Vagina (tissue), 2 donors: ENCODE measurements around the gene COL6A3. TPM values are rescaled to one million over a fixed set of nuclear protein-coding genes. Genes with fewer than 3 reads are reported as not detected.

Experiments used
- DNase-seq, 2 donors: peaks; one replicate each; pipeline ENCODE4 v3.0.0-alpha.2; 2017; ENCODE audit errors: extremely low spot score in 2 of 2
- H3K27ac ChIP-seq: fragments of 200-600 bp; sonication (generic); one replicate; pipeline ENCODE4 v1.5.1; 2019
- H3K27me3 ChIP-seq: fragments of 200-600 bp; sonication (generic); one replicate; pipeline ENCODE4 v1.5.1; 2019
- H3K36me3 ChIP-seq, 2 donors: fragments of 200-600 bp; sonication (generic); one replicate each; pipeline ENCODE4 v1.5.1; 2017 to 2019
- H3K4me1 ChIP-seq: fragments of 200-600 bp; sonication (generic); one replicate; pipeline ENCODE4 v1.5.1; 2019
- H3K4me3 ChIP-seq, 2 donors: fragments of 200-600 bp; sonication (generic); 1 replicate in 1 of 2; 2 replicates in 1 of 2; pipeline ENCODE4 v1.5.1; 2016 to 2019
- H3K9me3 ChIP-seq: fragments of 200-600 bp; sonication (generic); one replicate; pipeline ENCODE4 v1.5.1; 2019
- POLR2A ChIP-seq, 2 donors: fragments of 450-650 bp; IDR thresholded peaks; one replicate each; pipeline ENCODE4 v1.6.1; 2017; ENCODE audit warnings: antibody characterized with exemption in 2 of 2, mild to moderate bottlenecking in 2 of 2, moderate library complexity in 2 of 2
- POLR2AphosphoS5 ChIP-seq, 2 donors: sonication (generic); formaldehyde crosslinking; IDR thresholded peaks; one replicate each; pipeline ENCODE4 v1.9.0; 2017; ENCODE audit warnings: antibody characterized with exemption in 2 of 2, mild to moderate bottlenecking in 2 of 2, low read depth in 1 of 2; ENCODE audit not compliant: insufficient read depth in 1 of 2
- intact Hi-C: fragments of 100-400 bp; cut with DNase I; formaldehyde crosslinking; loops from one replicate; pipeline ENCODE4 v1.15.1; 2023
- total RNA-seq: library from RNA; depleted of rRNA; stranded (reverse); fragments of >200 nt; gene quantifications from one replicate; pipeline ENCODE4 v1.2.3, GENCODE V29; 2016
- TF ChIP-seq, protein P1 (sequence below), 3 experiments: fragments of 450-650 bp in 2 of 3; fragments of 200-600 bp in 1 of 3; sonication (generic) in 1 of 3; IDR thresholded peaks; one replicate each; pipeline ENCODE4 v1.5.1; 2017 to 2019; ENCODE audit warnings: antibody characterized with exemption in 3 of 3, mild to moderate bottlenecking in 2 of 3, moderate library complexity in 2 of 3

COL6A3 gene
- total RNA-seq, 1 donor from 2014 or later: 315 TPM

DNA sequence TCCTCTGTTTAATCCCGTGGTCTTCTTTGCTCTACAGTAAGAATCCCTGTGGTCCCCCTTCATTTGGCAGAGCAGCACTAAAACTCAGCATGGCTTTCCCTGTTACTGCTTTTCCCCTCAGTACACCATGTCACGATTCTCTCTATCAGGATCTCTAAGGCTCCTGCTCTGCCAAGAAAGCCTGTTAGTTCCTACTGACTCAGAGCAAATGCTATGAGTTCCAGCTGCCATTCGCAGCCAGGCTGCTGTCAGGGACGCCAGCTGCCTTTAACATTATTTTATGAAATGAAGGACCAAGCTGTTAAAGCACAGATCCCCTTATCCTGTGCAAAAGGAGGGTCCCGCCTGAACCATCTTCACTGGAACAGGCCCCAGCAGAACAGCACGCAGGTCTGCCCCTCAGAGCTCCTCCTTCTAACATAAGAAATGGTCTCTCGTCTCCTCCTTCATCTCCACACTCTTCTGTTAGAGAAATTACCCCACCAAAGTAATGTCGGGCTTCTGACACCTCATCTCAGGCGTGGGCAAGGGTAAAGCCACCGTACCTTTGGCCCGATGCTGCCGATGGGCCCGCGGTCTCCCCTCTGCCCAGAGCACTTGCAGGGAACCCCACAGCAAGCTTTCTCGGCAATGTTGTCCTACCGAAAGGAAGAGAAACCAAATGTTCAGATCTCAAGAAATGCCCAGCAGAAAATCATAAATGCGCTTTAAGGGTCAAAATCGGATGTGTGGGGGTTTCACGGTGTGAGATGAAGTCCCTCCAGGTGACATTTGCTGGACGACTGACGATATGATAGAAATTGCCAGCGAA, 52.6 kb downstream of the COL6A3 start:
- Histone ChIP-seq H3K36me3 (peaks cover 0 to 63% of the 10 kb centered on the region in 2 donors), H3K4me1 (peaks cover 51% of the 10 kb centered on the region), H3K27ac (peak overlapping the region; percentile 64)

DNA sequence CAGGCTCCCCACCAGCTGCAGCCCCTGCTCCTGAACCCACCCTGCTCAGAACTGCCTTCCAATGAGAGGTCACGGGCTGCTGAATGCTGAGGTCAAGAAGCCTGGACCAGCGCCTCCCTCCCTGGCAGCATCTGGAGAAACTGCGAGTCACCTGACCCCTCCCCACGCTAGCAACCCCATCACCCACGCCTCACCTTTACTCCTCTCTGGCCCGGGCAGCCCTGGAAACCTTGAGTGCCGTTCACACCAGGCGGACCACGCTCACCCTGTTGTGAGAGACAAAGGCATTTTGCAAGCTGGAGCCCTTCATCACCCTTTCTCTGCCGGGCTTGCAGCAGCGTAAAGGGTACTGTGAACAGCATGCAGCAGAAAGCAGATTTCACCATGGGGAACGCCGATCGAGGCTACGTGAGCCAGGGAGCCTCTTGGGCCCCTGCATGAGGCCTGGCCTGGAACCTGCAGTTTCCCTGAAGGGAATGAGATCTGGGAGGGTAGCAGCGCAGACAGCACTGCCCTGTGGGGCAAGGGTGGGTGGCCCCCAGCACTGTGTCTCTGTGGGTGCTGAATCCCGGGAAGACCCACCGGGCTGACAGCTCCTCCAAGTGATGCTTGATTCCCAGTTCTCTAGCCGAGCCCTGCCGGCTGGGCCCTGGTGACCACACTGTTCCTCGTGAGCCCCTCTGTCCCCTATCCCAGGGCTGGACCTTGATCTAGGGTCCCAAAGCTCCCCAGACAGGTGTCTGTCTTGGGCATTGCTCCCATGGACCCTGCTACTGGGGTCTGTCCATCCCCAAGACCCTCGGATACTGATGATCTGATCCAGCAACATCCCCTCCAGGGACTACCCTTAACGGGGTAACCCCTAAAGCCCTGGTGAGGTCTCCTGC, 53.8 kb downstream of the COL6A3 start:
- Histone ChIP-seq H3K36me3 (peaks cover 0 to 57% of the 10 kb centered on the region in 2 donors), H3K9me3 (no peaks in the 10 kb centered on the region), H3K4me3 (no peak overlapping the region), H3K27me3 (no peaks in the 10 kb centered on the region), H3K27ac (peak overlapping the region; percentile 64), H3K4me1 (peaks cover 63% of the 10 kb centered on the region)
- intact Hi-C loops: no loop called here
- TF ChIP-seq POLR2AphosphoS5 (IDR thresholded peaks at IDR 0.05; ENCODE audit: insufficient read depth in 1 of 2, low read depth in 1 of 2) (peak in 1 of 2 donors; percentile 24), POLR2A (IDR thresholded peaks at IDR 0.05) (no peak)
- DNase-seq: no peak

More for the DNA sequence above, 52.6 kb downstream of the COL6A3 start:
- DNase-seq: no peak
- TF ChIP-seq, protein P1, sequence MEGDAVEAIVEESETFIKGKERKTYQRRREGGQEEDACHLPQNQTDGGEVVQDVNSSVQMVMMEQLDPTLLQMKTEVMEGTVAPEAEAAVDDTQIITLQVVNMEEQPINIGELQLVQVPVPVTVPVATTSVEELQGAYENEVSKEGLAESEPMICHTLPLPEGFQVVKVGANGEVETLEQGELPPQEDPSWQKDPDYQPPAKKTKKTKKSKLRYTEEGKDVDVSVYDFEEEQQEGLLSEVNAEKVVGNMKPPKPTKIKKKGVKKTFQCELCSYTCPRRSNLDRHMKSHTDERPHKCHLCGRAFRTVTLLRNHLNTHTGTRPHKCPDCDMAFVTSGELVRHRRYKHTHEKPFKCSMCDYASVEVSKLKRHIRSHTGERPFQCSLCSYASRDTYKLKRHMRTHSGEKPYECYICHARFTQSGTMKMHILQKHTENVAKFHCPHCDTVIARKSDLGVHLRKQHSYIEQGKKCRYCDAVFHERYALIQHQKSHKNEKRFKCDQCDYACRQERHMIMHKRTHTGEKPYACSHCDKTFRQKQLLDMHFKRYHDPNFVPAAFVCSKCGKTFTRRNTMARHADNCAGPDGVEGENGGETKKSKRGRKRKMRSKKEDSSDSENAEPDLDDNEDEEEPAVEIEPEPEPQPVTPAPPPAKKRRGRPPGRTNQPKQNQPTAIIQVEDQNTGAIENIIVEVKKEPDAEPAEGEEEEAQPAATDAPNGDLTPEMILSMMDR (IDR thresholded peaks at IDR 0.05): no peak
- no peak for TF ChIP-seq POLR2AphosphoS5 (IDR thresholded peaks at IDR 0.05; ENCODE audit: insufficient read depth in 1 of 2, low read depth in 1 of 2)
- TF ChIP-seq POLR2A (IDR thresholded peaks at IDR 0.05): no peak
- intact Hi-C loops: no loop called here
- Histone ChIP-seq H3K4me3 (no peak overlapping the region), H3K9me3 (no peaks in the 10 kb centered on the region), H3K27me3 (no peaks in the 10 kb centered on the region)

DNA sequence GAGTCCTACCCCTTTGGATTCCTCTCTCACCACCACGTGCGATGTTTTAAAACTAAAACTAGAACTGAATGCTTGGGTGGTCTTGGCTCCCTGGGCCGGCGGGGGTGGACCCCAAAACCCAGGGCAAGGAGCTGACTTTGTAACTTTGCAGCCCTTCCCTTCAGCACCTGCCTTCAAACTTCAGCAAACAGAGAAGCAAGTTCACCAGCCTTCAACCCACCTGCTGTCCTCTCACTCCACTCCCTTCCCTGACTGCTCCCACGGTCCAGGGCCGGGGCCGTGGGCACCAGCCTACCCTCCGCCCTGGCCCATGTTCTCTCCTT, 54.5 kb downstream of the COL6A3 start:
- H3K4me1 ChIP-seq: peaks cover 70% of the 10 kb centered on the region
- peaks cover 0 to 62% of the 10 kb centered on the region in 2 donors for H3K36me3 ChIP-seq
- H3K4me3 ChIP-seq: no peak overlapping the region
- no peaks in the 10 kb centered on the region for H3K9me3 ChIP-seq
- no peak for DNase-seq
- intact Hi-C loops: no loop called here
- TF ChIP-seq POLR2A (IDR thresholded peaks at IDR 0.05): no peak
- TF ChIP-seq POLR2AphosphoS5 (IDR thresholded peaks at IDR 0.05; ENCODE audit: insufficient read depth in 1 of 2, low read depth in 1 of 2): no peak
- TF ChIP-seq, protein P1 (IDR thresholded peaks at IDR 0.05): no peak
- no peaks in the 10 kb centered on the region for H3K27me3 ChIP-seq
- peak overlapping the region; percentile 64 for H3K27ac ChIP-seq

DNA sequence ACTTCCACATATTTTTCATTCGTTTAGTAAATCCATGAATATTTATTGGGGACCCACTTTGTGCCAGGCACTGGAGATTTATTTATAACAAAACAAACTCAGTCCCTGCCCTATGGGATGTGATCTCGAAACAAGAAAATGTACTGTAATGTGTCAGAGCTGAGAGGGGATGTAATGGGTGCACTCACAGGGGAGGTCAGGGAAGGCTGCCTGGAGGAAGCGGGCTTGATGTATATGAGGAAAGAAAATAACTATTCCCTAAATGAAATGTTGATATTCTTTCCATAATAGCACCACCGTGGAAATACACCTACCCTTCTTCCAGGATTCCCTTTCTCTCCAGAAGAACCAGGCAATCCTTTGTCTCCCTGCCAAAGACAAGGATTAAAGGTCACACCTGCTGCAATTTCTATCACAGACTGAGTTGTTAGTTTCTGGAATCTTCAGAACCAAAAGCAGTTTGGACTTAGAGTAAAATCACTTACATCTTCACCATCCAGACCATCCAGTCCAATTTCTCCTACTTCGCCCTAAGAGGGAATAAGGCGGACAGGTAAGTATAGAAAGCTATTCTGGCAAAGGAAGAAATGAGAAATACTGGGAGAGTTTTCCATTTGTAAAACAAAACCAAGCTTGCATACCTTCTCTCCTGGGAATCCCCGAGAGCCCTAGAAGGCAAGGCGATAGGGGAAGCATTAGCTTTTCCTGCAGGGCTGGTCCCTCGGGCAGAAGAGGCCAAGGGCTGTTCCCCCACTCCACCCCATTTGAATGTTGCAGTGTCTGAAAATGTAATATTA, 55.0 kb downstream of the COL6A3 start:
- no peak for DNase-seq
- H3K4me3 ChIP-seq: no peak overlapping the region
- no peaks in the 10 kb centered on the region for H3K9me3 ChIP-seq
- peaks cover 0 to 62% of the 10 kb centered on the region in 2 donors for H3K36me3 ChIP-seq
- TF ChIP-seq, protein P1 (IDR thresholded peaks at IDR 0.05): no peak
- no peak for TF ChIP-seq POLR2A (IDR thresholded peaks at IDR 0.05)
- TF ChIP-seq POLR2AphosphoS5 (IDR thresholded peaks at IDR 0.05; ENCODE audit: insufficient read depth in 1 of 2, low read depth in 1 of 2): no peak
- intact Hi-C loops: no loop called here
- peak overlapping the region; percentile 64 for H3K27ac ChIP-seq
- H3K27me3 ChIP-seq: no peaks in the 10 kb centered on the region
- H3K4me1 ChIP-seq: peaks cover 76% of the 10 kb centered on the region

DNA sequence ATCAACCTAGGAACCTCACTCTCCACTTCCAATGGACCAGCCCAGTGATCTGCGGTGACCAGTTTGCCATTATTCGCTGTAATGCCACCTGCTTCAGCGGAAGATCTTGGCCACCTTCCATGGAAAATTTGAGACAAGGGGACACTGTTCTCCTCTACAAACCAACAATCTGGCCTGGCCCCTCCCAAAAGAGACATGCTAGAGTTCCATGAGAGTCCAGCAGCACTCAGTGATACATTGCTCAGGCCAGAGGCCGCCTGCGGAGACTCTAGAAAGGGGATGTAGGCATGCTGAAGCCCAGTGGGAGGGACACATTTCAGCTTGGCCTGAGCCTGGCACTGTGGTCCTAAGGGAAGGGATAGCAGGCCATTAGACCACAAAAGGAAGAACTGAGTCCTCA, 58.3 kb downstream of the COL6A3 start:
- intact Hi-C loops: no loop called here
- Histone ChIP-seq H3K27me3 (no peaks in the 10 kb centered on the region), H3K9me3 (no peaks in the 10 kb centered on the region), H3K27ac (peak overlapping the region; percentile 64), H3K36me3 (peaks cover 3 to 36% of the 10 kb centered on the region in 2 donors), H3K4me3 (no peak overlapping the region), H3K4me1 (peaks cover 88% of the 10 kb centered on the region)
- TF ChIP-seq POLR2AphosphoS5 (IDR thresholded peaks at IDR 0.05; ENCODE audit: insufficient read depth in 1 of 2, low read depth in 1 of 2): no peak
- TF ChIP-seq, protein P1 (IDR thresholded peaks at IDR 0.05): no peak
- DNase-seq: no peak
